Measurements from ENCODE around the gene MLXIP. TPM values are rescaled to one million over a fixed set of nuclear protein-coding genes. Genes with fewer than 3 reads are reported as not detected.

The MLXIP gene
- total and polyA plus RNA-seq, 9 of the 15 experiments (the other 6 are each of a cell fraction or from before 2014, with no cell fraction given), result 2.2 to 66.3 (median 18.1) TPM

DNA sequence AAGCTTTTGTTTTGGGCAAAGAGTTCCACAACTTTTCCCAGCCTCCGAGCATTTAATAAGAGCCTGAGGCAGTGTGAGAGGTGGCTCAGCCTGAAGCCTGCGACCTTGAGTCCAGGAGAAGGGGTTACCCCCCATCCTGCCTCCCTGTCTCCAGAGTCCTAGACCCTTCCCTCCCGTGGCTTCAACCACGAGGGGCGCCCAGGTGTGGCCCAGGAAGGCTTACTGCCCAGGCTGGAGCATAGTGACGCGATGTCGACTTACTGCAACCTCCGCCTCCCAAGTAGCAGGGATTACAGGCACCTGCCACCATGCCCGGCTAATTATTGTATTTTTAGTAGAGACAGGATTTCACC is 105.0 kb downstream of the MLXIP start:
- Histone ChIP-seq H3K4me2 (ENCODE audit: insufficient read depth, low read length) (no peak overlapping the region), H3K4me3 (no peak overlapping the region)
- WGBS (ENCODE audit: insufficient coverage, low coverage, missing lambda C conversion rate), result 54% methylated on average over 10 of the region's 10 CpGs
- TF ChIP-seq RUNX1 (IDR thresholded peaks at IDR 0.05; ENCODE audit: low read depth) (no peak), SMAD1 (IDR thresholded peaks at IDR 0.05; ENCODE audit: low read depth, low read length, partially characterized antibody) (no peak), KDM5B (IDR thresholded peaks at IDR 0.05; ENCODE audit: insufficient replicate concordance, low read depth, low read length) (no peak), ZMIZ1 (IDR thresholded peaks at IDR 0.05; ENCODE audit: low read depth in 2 of 2, low read length in 2 of 2) (no peak), FOXK1 (CRISPR knock-in tag; IDR thresholded peaks at IDR 0.05; ENCODE audit: borderline replicate concordance) (no peak), ZNF609 (CRISPR knock-in tag; IDR thresholded peaks at IDR 0.05; ENCODE audit: borderline replicate concordance) (no peak)
- TF ChIP-seq, protein P1, sequence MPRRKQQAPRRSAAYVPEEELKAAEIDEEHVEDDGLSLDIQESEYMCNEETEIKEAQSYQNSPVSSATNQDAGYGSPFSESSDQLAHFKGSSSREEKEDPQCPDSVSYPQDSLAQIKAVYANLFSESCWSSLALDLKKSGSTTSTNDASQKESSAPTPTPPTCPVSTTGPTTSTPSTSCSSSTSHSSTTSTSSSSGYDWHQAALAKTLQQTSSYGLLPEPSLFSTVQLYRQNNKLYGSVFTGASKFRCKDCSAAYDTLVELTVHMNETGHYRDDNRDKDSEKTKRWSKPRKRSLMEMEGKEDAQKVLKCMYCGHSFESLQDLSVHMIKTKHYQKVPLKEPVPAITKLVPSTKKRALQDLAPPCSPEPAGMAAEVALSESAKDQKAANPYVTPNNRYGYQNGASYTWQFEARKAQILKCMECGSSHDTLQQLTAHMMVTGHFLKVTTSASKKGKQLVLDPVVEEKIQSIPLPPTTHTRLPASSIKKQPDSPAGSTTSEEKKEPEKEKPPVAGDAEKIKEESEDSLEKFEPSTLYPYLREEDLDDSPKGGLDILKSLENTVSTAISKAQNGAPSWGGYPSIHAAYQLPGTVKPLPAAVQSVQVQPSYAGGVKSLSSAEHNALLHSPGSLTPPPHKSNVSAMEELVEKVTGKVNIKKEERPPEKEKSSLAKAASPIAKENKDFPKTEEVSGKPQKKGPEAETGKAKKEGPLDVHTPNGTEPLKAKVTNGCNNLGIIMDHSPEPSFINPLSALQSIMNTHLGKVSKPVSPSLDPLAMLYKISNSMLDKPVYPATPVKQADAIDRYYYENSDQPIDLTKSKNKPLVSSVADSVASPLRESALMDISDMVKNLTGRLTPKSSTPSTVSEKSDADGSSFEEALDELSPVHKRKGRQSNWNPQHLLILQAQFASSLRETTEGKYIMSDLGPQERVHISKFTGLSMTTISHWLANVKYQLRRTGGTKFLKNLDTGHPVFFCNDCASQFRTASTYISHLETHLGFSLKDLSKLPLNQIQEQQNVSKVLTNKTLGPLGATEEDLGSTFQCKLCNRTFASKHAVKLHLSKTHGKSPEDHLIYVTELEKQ (CRISPR knock-in tag; IDR thresholded peaks at IDR 0.05), result no peak

More for the DNA sequence above, 105.0 kb downstream of the MLXIP start:
- Histone ChIP-seq H3K27me3 (ENCODE audit: control insufficient read depth in 2 of 2, insufficient read depth in 2 of 2, low read length in 2 of 2) (no peaks in the 10 kb centered on the region), H3K9ac (ENCODE audit: insufficient read depth in 1 of 2, low read depth in 2 of 2, low read length in 2 of 2) (no peak overlapping the region), H4K20me1 (replicated peaks; ENCODE audit: control insufficient read depth, insufficient read depth, low read length) (no peaks in the 10 kb centered on the region), H3K4me1 (replicated peaks in 1 of 2; ENCODE audit: control insufficient read depth in 2 of 2, insufficient read depth in 2 of 2, low read length in 2 of 2) (peaks cover 0 to 3% of the 10 kb centered on the region in 2 experiments; a peak in 1 of 5 replicates), H3K9me3 (replicated peaks; ENCODE audit: control insufficient read depth, insufficient read depth, low read depth, low read length) (no peaks in the 10 kb centered on the region), H2AFZ (ENCODE audit: low read depth, low read length) (no peak overlapping the region), H3K79me2 (ENCODE audit: control insufficient read depth, insufficient read depth, low read length) (no peaks in the 10 kb centered on the region), H3K9me1 (ENCODE audit: control insufficient read depth, insufficient read depth, low read length) (no peaks in the 10 kb centered on the region), H3K36me3 (ENCODE audit: control insufficient read depth, insufficient read depth, low read length) (no peaks in the 10 kb centered on the region), H3K27ac (ENCODE audit: extremely low read depth, low read depth, low read length) (no peak overlapping the region)
- no TSS peak for BruUV-seq (replicated peaks)
- FAIRE-seq (no peak), DNase-seq (ENCODE audit: extremely low read depth in 1 of 4, low spot score in 3 of 4) (no peak), ATAC-seq (no peak; the same call in 2 of the 3 replicates)
- ChIA-PET POLR2A (interaction anchor here (0.5 to 1.3 kb wide), 3 partner anchors 86 to 158 kb away, joined by 3 read pairs; no protein-coding TSS in a partner anchor), CTCF (ENCODE audit: low intra/inter-chr PET ratio) (no interaction called here)
- in situ Hi-C loops (cut with MboI) (no loop called here), intact Hi-C loops (cut with micrococcal nuclease) (no loop called here)

Data from K562 (cell line).